Esophagus muscularis mucosa (tissue), 3 donors: ENCODE data around the gene ASTN2.

Experiments
- CTCF ChIP-seq, 3 experiments: fragments of 200-600 bp in 2 of 3; fragments of 450-650 bp in 1 of 3; sonication (generic) in 2 of 3; IDR thresholded peaks; one replicate each; pipeline ENCODE4 v1.5.1; 2017 to 2019; ENCODE audit warnings: antibody characterized with exemption in 3 of 3, mild to moderate bottlenecking in 2 of 3, moderate library complexity in 1 of 3
- POLR2A ChIP-seq: fragments of 450-650 bp; IDR thresholded peaks from one replicate; pipeline ENCODE4 v1.6.1; 2017; ENCODE audit warnings: antibody characterized with exemption, moderate library complexity, mild to moderate bottlenecking, low read depth

DNA sequence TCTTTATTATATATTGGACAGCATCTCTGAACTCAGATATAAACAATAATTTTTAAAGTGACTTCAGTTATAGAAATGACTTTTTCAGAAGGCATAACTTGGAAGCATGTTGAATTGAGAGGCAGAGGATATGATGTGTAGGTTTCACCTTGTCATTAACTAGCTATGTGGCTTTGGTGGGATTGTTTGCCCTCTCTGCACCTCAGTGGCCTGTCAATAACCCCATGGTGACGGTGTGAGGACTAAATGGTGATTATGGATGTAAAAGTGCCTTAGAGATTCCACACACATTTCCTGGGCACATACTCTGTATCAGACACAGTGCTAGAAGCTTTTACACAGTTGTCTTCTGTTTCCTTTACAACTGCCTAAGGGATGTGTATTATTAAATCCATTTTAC is 962.6 kb downstream of the ASTN2 start:
- TF ChIP-seq CTCF (IDR thresholded peaks at IDR 0.05) = no peak
- no peak for TF ChIP-seq POLR2A
